NCI-H510A (cell line): ENCODE measurements around the gene TBC1D16.
A peak's percentile ranks its signal among the peaks of the same experiment; 100 is the strongest.
"Not testable (repeated sequence)": the region's sequence is repeated elsewhere in the genome, so short reads cannot be mapped to it uniquely, and the experiment has no call there.

Source experiments
- DNase-seq: peaks from one replicate; lab custom pipeline; 2025; lab: John Stamatoyannopoulos, UW

TBC1D16 gene

DNA sequence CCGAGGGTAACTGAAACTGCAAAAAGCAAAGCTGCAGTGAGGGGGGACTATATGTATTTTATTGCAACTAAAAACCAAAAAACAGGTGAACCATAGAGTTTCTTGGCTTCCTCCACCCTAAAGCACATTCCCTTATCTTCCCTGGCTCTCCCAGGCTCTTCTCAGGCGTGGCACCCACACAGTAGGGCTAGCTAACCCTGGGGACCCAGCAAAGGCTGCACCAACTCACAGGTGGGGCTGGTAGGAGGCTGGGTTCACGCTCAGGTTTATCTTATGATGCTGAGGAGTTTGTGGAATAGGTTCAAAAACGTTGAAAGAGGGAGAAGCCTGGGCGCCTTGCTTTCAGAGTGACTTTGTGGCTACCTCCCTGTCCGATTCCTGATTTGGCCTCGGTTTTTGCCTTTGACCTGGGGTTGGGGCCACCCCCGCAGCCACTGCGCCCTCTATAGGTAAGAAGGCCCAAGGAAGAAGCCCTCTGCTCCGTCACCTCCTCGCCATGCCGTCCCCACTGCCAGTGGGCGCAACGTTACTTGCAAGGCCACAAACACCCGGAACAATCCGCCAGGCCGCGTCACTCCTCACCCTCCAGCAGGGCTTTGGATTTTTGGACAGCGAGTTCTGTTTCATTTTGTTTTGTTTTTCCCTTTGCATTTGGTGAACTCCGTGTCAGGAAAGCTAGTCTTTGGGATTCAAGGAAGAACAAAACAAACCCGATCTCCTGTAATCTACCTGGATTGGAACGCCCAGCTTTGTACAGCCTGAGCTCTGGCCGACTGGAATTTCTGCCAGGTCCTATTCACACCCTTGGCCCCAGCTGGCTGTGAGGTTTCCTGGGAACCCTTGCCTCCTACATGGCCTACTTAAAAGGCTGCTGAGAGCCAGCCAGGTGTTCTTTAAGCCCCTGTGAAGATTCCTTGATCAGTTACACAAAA is 60.8 kb downstream of the TBC1D16 start:
- DNase-seq = no peak

DNA sequence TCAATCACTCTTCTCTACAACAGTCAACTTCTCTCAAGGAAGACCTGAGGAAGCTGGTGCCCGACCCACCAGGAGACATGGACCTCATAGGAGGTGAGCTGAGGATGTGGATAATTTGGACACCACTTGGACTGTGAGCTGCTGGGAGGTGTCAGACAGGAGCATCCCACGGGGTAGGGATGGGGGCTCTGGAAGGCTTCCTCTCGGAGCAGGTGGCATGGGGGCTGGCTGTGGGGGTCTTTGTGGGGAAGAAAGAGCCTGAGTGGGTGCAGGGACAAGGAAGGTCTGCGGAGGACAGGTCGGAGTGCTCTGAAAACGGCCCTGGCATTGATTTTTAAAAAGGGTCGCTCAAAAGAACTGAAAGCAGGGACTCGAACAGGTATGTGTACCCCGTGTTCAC is 64.0 kb downstream of the TBC1D16 start:
- DNase-seq = no peak

DNA sequence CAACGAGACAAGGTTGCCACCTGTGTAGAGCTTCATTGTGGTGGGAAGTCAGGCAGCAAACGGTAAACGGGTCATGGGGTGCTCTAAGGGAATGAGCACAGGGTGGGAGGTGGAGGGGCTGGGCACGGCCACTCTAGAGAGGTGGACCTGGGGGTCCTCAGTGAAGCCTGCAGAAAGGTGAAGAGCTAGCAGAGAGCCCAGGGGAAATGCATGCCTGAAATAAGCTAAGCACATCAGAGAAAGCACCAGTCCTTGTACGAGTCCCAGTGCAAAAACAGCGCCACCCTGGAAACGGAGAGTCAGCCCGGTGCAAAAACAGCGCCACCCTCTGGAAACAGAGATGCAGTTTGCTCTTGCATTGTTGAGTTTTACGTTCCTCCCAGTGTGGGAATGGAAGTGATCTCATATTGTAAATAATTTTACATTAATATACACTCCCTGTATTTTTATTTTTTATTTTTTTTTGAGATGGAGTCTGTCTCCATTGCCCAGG is 65.0 kb downstream of the TBC1D16 start:
- no peak for DNase-seq

DNA sequence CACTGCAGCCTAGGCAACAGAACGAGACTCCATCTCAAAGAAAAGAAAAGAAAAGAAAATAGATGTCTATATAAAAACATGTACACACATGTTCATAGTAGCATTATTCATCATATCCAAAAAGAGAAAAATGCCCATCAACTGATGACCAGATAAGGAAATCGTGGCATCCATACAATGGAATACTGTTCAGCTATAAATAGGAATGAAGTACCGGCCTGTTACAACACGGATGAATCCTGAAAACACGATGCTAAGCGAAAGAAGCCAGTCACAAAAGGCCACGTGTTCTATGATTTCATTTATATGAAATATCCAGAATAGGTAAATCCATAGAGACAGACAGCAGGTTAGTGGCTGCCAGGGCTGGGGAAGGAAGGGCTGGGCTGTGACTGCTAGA is 65.8 kb downstream of the TBC1D16 start:
- DNase-seq = no peak

DNA sequence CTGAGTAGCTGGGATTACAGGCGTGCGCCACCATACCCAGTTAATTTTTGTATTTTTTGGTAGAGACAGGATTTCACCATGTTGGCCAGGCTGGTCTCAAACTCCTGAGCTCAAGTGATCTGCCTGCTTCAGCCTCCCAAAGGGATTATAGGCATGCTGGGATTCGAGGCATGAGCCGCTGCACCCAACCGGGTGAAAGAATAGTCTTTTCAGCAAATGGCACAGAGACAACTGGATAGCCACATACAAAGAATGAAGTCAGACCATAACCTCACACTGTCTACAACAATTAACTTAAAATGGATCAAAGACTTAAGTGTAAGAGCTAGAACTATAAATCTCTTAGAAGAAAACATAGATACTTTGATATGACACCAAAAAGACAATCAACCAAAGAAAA is 67.6 kb downstream of the TBC1D16 start:
- DNase-seq = no peak

DNA sequence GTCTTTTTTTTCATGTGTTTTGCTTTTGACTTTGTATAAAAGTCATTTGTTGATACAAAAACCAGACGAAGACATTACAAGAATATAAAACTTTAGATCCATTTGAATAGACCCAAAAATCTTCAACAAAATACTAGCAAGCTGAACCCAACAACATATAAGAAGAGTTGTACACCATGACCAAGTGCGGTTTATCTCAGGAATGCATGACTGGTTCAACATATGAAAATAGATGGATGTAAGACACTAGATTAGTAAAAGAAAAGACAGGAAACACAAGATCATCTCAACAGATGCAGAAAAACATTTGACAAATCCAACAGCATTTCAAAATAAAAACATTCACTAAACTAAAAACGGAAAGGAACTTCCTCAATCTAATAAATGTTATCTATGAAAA is 69.0 kb downstream of the TBC1D16 start:
- DNase-seq = no peak

DNA sequence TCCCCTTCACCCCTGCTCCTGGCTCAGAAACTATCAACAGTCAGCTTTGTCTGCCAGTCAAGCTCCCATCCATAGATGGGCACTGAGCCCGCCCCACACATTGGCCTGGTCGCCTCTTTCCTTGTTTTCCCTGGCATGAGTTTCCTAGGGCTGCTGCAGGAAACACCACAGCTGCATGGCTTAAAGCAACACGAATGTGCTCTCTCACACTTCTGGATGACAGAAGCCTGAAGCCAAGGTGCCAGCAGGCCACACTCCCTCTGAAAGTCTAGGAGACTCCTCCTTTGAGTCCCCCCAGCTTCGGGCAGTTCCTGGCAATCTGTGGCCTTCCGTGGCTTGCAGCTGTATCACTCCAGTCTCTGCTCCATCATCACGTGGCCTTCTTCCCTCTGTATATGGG is 69.9 kb downstream of the TBC1D16 start:
- no peak for DNase-seq

DNA sequence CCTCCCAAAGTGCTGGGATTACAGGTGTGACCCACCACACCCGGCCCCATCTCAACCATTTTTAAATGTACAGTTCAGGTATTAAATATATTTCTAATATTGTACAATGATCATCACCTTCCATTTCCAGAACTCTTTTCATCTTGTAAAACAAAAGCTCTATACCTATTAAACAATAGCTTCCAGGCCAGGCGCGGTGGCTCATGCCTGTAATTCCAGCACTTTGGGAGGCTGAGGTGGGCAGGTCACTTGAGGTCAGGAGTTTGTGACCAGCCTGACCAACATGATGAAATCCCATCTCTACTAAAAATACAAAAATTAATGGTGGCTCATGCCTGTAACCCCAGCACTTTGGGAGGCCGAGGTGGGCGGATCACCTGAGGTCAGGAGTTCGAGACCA is 73.2 kb downstream of the TBC1D16 start:
- not testable (repeated sequence) for DNase-seq

DNA sequence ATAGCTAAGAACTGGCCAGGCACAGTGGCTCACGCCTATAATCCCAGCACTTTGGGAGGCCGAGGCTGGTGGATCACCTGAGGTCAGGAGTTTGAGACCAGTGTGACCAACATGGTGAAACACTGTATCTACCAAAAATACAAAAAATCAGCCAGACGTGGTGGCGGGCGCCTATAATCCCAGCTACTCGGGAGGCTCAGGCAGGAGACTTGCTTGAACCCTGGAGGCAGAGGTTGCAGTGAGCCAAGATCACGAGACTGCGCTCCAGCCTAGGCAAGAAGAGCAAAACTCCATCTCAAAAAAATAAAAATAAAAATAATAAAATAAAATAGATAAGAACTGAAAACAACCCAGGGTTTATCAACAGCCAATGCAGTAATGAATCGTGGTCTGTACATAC is 74.1 kb downstream of the TBC1D16 start:
- DNase-seq = not testable (repeated sequence)

DNA sequence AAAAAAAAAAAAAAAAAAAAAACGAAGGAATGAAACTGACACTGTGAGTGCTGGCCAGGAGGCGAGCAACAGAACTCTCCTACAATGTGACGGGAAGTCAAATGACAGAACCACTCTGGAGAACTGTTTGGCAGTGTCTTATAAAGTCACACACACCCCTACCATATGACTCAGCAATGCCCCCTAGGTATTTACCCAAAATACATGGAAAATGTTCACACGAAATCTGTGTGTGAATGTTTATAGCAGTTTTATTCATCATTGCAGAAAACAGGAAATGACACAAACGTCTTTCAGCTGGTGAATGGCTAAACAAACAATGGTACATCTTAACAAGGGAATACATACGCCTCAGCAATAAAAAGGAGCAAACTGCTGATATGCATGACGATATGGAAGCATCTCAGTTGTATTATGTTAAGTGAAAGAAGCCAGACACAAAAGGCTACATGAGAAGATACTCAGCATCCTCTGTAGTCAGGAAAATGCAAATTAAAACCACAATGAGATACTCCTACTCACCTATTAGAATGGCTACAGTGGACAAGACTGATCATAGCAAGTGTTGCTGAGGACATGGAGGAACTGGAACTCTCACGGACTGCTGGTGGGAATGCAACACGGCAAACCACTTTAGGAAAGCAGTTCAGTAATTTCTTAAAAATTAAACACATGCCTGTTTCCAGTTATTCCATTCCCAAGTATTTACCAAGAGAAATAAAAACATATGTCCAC is 74.7 kb downstream of the TBC1D16 start:
- no peak for DNase-seq

DNA sequence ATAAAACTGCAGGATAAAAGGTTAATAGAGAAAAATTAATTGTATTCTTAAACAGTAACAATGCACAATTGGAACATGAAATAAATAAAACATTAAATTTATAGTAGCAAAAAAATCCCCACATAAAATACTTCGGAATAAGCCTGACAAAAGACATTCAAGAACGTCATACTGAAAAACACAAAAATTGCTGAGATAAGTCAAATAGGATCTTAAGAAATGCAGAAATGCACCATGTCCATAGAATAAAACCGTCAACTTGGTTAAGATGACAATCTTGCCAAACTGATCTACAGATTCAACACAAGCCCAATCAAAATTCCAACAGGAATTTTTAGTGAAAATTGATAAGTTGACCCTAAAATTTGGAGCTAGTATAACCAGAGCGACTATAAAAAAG is 76.6 kb downstream of the TBC1D16 start:
- no peak for DNase-seq

DNA sequence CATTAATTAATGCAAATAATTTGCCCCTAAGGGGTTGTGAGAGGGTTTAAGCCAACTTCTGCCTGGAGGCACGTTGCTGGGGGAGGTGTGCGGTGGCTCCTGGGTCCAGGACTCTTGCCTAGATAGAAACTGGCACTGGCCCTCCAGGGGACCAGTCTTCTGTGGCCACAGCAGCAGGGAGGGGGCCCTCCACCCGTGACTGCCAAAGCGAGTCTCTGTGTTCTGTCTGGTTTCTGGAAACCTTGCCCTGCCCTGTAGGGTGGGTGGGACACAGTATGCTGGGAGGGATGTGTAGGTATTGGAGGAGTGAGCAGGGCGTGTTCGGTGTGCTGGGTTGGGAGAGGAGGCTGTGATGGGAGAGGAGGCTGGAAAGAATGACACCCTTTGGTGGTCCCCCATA is 78.8 kb downstream of the TBC1D16 start:
- no peak for DNase-seq

DNA sequence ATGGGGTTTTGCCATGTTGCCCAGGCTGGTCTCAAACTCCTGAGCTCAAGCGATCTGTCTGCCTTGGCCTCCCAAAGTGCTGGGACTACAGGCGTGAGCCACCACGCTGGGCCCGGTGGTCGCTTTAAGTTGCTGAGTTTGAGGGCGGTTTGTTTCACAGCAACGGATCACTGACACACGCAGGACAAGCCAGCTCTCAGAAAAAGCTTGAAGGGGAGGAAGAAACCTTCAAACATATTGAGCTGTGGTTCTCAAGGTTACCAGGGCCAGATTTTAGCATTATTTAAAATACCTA is 79.3 kb downstream of the TBC1D16 start:
- not testable (repeated sequence) for DNase-seq

DNA sequence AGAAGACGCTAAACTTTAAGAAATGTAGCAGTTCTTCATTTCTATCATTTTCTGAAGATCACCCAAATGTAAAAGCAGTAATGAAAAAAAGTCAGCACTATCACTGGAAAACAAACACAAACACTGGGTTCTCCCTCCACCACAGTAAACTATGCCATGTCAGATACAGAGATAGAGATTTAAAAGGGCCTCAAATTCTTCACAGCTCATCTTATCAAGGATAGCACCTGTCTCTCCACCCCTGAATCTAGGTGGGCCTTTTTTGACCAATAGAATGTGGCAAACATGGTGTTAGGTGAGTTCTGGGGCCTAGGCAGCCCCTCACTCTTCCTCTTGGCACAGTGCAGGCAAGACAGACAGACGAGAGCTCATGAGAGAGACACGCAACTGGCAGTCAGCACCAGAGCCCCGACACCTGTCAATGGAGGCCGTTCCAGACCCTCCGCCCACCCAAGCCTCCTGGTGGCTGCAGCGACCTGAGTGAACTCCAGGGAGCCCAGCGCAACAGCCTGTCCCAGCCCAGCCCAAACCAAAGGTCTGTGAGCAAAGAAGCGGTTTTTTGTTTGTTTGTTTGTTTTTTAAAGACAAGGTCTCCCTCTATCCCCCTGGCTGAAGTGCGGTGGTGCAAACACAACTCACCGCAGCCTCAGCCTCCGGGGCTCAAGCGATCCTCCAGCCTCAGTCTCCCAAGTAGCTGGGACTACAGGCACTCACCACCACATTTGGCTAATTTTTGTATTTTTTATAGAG is 79.8 kb downstream of the TBC1D16 start:
- no peak for DNase-seq

DNA sequence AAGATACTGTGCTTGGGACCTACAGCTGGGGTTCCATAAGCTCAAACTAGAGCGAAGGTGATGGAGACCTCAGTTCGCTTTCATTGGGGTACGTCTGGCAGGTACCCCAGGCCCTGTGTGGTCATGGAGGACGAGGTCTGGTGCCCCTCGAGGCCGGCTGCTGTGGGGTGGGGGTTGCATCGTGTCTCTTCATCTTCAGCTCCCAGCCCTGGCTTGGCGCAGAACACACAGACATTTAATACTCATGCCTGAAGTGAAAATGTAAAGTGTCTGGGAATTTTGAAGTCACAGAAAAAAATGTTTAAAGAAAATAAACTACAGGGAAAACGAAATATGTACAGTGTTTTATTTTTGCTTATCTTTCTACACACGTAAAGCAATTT is 80.5 kb downstream of the TBC1D16 start:
- DNase-seq = no peak

DNA sequence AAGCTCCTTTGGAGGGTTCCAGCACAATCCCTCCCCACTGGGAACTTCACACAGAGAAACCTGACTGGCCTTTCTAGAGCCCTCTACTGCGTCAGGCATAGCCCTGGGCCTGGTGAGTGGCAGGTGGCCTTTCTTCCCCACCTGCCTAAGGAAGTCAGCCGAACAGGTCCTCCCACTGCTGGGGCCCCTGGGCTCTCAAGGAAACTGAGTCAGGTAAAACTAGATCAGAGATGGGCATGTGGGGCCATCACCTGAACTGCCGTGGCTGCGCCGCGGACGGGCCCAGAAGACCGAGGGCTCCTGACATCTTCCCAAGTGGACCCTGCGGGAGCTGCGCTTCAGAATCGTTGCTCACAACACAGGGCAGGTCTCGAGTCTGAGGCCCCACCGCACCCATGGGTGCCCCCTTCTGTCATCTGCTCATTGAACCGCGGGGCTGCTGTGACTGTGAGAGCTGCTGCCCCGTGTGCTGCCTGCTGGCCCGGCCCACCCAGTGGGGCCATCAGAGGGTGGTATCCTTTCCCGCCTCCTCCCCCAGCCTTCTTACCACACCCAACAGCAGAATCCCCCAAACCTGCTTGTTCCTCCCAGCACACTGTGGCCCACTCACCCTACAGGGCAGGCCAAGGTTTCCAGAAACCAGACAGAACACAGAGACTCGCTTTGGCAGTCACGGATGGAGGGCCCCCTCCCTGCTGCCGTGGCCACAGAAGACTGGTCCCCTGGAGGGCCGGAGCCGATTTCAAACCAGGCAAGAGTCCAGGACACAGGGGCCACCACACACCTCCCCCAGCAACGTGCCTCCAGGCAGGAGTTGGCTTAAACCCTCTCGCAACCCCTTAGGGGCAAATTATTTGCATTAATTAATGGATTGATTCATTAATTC is 81.1 kb downstream of the TBC1D16 start:
- DNase-seq = no peak

DNA sequence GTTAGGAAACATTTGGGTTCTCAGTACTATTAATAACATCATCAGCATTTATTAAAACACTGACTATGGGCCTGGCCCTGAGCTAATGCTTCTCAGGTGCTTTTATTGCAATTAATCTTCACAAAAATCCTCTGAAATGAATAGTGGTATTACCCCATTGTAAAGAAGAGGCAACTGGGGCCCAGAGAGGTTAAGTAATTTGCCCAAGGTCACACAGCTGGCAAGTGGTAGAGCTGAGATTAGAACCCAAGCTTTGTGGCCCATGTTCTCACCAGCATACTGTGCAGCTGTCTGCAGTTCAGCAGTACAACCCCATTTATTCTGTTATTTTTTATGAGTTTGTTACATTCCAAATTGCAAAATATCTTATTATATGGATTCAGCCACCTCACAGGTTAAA is 82.3 kb downstream of the TBC1D16 start:
- no peak for DNase-seq

DNA sequence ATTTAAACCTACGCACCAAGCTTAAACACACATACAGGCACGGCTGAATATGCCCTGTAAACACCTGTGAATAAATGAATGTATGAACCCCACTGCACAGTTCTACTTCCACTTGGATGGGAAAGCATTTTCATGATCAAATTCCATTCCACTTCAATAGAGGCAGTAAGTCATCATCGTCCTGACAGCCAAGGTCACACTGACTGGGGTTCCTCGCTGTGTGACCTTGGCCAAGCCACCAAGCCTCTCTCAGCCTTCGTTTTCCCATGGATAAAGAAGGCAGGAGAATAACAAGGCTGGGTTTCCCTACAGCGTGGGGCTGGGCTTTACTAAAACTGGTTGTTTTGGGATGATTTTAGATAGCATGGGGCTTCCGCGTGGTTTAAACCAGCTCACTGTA is 82.8 kb downstream of the TBC1D16 start:
- no peak for DNase-seq

DNA sequence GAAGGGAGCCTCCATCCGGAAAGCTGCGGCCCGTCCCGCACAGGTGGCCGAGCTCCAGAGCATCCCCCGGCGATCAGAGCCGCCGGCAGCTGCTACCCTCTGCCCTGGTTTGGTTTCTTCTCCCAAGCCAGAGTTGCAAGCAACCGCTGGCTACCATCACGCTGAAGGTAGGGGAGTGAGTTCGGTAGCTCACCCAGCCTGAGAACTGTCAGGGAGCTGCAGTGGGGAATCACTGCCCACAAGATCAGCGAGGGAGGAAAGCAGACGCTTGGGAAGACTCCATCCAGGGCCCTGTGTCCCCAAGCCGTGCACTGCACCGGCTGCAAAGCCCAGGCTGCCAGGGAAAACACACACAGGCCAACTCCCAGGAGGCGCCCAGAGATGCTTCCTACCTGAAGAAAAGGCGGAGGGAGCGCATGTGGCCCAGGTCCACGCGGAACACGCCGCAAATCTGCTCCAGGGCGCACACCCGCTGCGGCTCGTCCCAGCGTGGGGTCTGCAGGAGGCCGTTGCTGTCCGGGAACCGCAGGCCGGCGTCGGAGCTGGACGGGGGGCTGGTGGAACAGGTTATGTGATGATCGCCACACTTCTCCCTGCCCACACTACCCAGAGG is 83.3 kb downstream of the TBC1D16 start:
- DNase-seq = no peak

DNA sequence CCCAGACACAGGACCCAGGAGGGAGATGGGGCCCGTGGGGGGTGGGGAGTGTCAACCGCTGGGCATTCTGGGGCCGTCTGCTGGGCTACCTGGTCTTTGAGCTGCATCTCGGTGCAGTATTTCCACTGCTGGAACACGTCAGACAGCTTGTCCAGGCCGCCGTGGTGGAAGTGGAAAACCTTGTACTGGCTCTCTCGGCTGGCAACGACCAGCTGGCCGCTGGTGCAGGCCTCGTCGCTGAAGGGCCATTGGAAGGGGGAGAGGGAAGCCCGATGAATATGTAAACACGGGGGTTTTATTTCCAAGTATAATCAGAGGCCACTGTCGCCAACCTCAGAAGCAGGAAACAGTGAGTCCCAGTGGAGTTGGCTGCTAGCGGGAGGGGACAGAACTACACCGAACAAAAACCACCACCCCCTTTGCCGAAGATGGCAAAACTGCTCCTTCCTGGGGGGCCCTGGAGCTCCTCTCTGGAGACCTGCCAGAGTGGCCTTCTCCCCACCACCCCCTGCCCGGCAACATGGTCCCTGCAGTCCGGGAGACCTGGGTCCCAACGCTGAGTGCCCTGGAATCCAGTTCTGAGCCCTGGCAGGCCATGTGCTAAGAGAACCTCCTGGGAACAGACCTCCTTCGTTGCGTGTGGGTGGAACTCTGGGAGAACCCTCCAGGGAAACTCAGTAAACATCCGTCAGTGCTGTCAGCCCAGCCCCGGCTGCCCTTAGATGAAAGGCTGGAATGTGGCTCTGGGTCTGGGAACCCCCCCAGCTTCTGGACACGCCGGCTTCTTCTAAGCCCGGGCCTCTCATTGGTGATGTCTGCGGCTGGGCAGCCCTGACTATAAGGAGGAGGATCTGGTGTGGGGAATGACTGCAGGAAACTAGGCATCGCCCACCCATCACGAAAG is 84.1 kb downstream of the TBC1D16 start:
- peak; percentile 70 for DNase-seq
